Measurements from ENCODE around the gene PRXL2A.

GRCh38 chr10:80476685-80477084 lies 68.3 kb downstream of the PRXL2A start:
- TF ChIP-seq POLR2A (IDR thresholded peaks at IDR 0.05) (no peak), CTCF (IDR thresholded peaks at IDR 0.05) (no peak)
